HCT116 (cell line): Measurements from ENCODE around the gene FREY1. TPM values are rescaled to one million over a fixed set of nuclear protein-coding genes. Genes with fewer than 3 reads are reported as not detected.
A peak's percentile ranks its signal among the peaks of the same experiment; 100 is the strongest.

Experiments
- ATAC-seq: fragments of 200-7000 bp; cut with Tn5 transposase; 2 replicates; pipeline ENCODE4 v1.9.1; 2020; ENCODE audit warnings: mild to moderate bottlenecking, moderate library complexity
- BruUV-seq: library from RNA; stranded (reverse); fragments of 400-500 nt; replicated peaks from 2 replicates; lab custom pipeline; 2021; lab: Mats Ljungman, UMichigan
- CTCF ChIA-PET: fragments of 300-600 bp; sonication (Branson Sonifier 250); formaldehyde crosslinking; loops from one replicate; lab custom pipeline; 2021; ENCODE audit warnings: antibody characterized with exemption; lab: Charles Lee
- POLR2A ChIA-PET: fragments of 300-600, 350-600 bp; sonication (Branson Sonifier 250); formaldehyde crosslinking; loops from one replicate; lab custom pipeline; 2021; ENCODE audit warnings: antibody characterized with exemption; lab: Charles Lee
- RAD21 ChIA-PET, 2 experiments: fragments of 300-600 bp; sonication (Branson Sonifier 250); formaldehyde crosslinking; loops; one replicate each; lab custom pipeline; 2023; ENCODE audit warnings: low total read pairs in 2 of 2; ENCODE audit not compliant: uncharacterized antibody in 2 of 2, unreplicated experiment in 2 of 2, low non-redundant PET in 1 of 2; lab: Charles Lee
- DNase-seq: peaks from one replicate; pipeline ENCODE4 v3.0.0-alpha.2; 2010; ENCODE audit warnings: low read depth, low spot score
- H2AFZ ChIP-seq: fragments of 200-600 bp; shearing (Covaris generic), sonication (generic); 2 replicates; pipeline ENCODE4 v1.6.1; 2017; ENCODE audit warnings: low read depth, mixed run types, mixed read lengths, antibody characterized with exemption, low read length; ENCODE audit not compliant: poor library complexity, severe bottlenecking
- H3K27ac ChIP-seq: 2 replicates; pipeline ENCODE4 v1.5.1; 2012; ENCODE audit warnings: low read depth, low read length
- H3K27me3 ChIP-seq: fragments of 200-600 bp; sonication (generic); 2 replicates; pipeline ENCODE4 v1.6.1; 2016; ENCODE audit warnings: mixed run types, low read length, mixed read lengths; ENCODE audit not compliant: insufficient read depth
- H3K36me3 ChIP-seq, 2 experiments: fragments of 200-500 bp in 1 of 2; fragments of 200-600 bp in 1 of 2; sonication (Bioruptor generic) in 1 of 2; sonication (generic) in 1 of 2; 2 replicates each; pipeline versions ENCODE4 v1.5.1 to v1.6.1; 2014 to 2016; ENCODE audit warnings: low read length in 2 of 2, inconsistent platforms in 1 of 2, mixed read lengths in 1 of 2, mixed run types in 1 of 2; ENCODE audit not compliant: insufficient read depth in 2 of 2, control insufficient read depth in 1 of 2
- H3K4me1 ChIP-seq, 2 experiments: fragments of 200-600 bp in 1 of 2; sonication (generic) in 1 of 2; 2 replicates each; pipeline versions ENCODE4 v1.5.1 to v1.6.1; 2012 to 2017; ENCODE audit warnings: low read length in 2 of 2, inconsistent platforms in 1 of 2, mild to moderate bottlenecking in 1 of 2, mixed read lengths in 1 of 2, mixed run types in 1 of 2, moderate library complexity in 1 of 2; ENCODE audit not compliant: insufficient read depth in 2 of 2, control insufficient read depth in 1 of 2
- H3K4me2 ChIP-seq: fragments of 200-600 bp; sonication (generic); 2 replicates; pipeline ENCODE4 v1.6.1; 2017; ENCODE audit warnings: mixed run types, low read length, mixed read lengths
- H3K4me3 ChIP-seq, 2 experiments: fragments of 200-600 bp in 1 of 2; sonication (generic) in 1 of 2; replicated peaks in 1 of 2; 2 replicates each; pipeline ENCODE4 v1.5.1; 2011 to 2016; ENCODE audit warnings: low read length in 2 of 2, control low read depth in 1 of 2, low read depth in 1 of 2, mild to moderate bottlenecking in 1 of 2, mixed read lengths in 1 of 2, mixed run types in 1 of 2
- H3K79me2 ChIP-seq: fragments of 200-600 bp; sonication (generic); 2 replicates; pipeline ENCODE4 v1.6.1; 2017; ENCODE audit warnings: mild to moderate bottlenecking, mixed run types, low read length, moderate library complexity, mixed read lengths; ENCODE audit not compliant: insufficient read depth
- H3K9ac ChIP-seq: fragments of 200-600 bp; sonication (generic); 2 replicates; pipeline ENCODE4 v1.6.1; 2016; ENCODE audit warnings: low read length, mixed read lengths
- H3K9me2 ChIP-seq: fragments of 200-600 bp; sonication (generic), shearing (Covaris generic); 2 replicates; pipeline ENCODE4 v1.6.1; 2017; ENCODE audit warnings: mixed run types, mild to moderate bottlenecking, moderate library complexity; ENCODE audit not compliant: insufficient read depth
- H3K9me3 ChIP-seq, 2 experiments: fragments of 200-500 bp in 1 of 2; fragments of 200-600 bp in 1 of 2; sonication (Bioruptor generic) in 1 of 2; sonication (generic) in 1 of 2; 2 replicates each; pipeline ENCODE4 v1.6.1; 2014 to 2017; ENCODE audit warnings: low read length in 2 of 2, mixed read lengths in 2 of 2, inconsistent platforms in 1 of 2, low read depth in 1 of 2, mild to moderate bottlenecking in 1 of 2, mixed run types in 1 of 2, moderate library complexity in 1 of 2; ENCODE audit not compliant: control insufficient read depth in 1 of 2, insufficient read depth in 1 of 2
- H4K20me1 ChIP-seq: fragments of 200-600 bp; sonication (generic), shearing (Covaris generic); 2 replicates; pipeline ENCODE4 v1.6.1; 2017; ENCODE audit warnings: mixed run types, mild to moderate bottlenecking, moderate library complexity; ENCODE audit not compliant: insufficient read depth
- CEBPB ChIP-seq: IDR thresholded peaks from 2 replicates; pipeline ENCODE4 v1.6.1; 2012; ENCODE audit warnings: low read depth
- ELF1 ChIP-seq: IDR thresholded peaks from 2 replicates; pipeline ENCODE4 v1.6.1; 2012; ENCODE audit warnings: low read depth, borderline replicate concordance
- EZH2phosphoT487 ChIP-seq: fragments of 200-600 bp; IDR thresholded peaks from 2 replicates; pipeline ENCODE4 v1.6.1; 2018; ENCODE audit warnings: antibody characterized with exemption, borderline replicate concordance
- FOSL1 ChIP-seq: IDR thresholded peaks from 2 replicates; pipeline ENCODE4 v1.6.1; 2012; ENCODE audit warnings: low read depth
- POLR2A ChIP-seq: IDR thresholded peaks from 2 replicates; pipeline ENCODE4 v1.7.0; 2011; ENCODE audit warnings: borderline replicate concordance; ENCODE audit not compliant: insufficient read depth, insufficient read length; ENCODE audit errors: extremely low read depth
- POLR2AphosphoS5 ChIP-seq: IDR thresholded peaks from 2 replicates; pipeline ENCODE4 v1.6.1; 2011; ENCODE audit warnings: mild to moderate bottlenecking, low read depth, low read length, moderate library complexity
- RAD21 ChIP-seq: IDR thresholded peaks from 2 replicates; pipeline ENCODE4 v1.6.1; 2012; ENCODE audit warnings: low read depth, mild to moderate bottlenecking
- SIN3A ChIP-seq: IDR thresholded peaks from 2 replicates; pipeline ENCODE4 v1.6.1; 2012; ENCODE audit warnings: low read depth
- SP1 ChIP-seq: IDR thresholded peaks from 2 replicates; pipeline ENCODE4 v1.6.1; 2012; ENCODE audit warnings: low read depth
- TCF7L2 ChIP-seq: IDR thresholded peaks from 2 replicates; pipeline ENCODE4 v1.7.0; 2011; ENCODE audit warnings: borderline replicate concordance, inconsistent platforms; ENCODE audit not compliant: insufficient read depth, insufficient read length; ENCODE audit errors: extremely low read depth
- YY1 ChIP-seq: IDR thresholded peaks from 2 replicates; pipeline ENCODE4 v1.6.1; 2011; ENCODE audit warnings: low read length, low read depth, moderate library complexity, mild to moderate bottlenecking; ENCODE audit not compliant: insufficient replicate concordance; ENCODE audit errors: extremely low read depth
- ZBTB33 ChIP-seq: IDR thresholded peaks from 2 replicates; pipeline ENCODE4 v1.6.1; 2011; ENCODE audit warnings: mild to moderate bottlenecking, low read length, moderate library complexity; ENCODE audit not compliant: insufficient replicate concordance; ENCODE audit errors: extremely low read depth
- ZFX ChIP-seq: fragments of 450-650 bp; IDR thresholded peaks from 2 replicates; pipeline ENCODE4 v1.6.1; 2017
- intact Hi-C: fragments of 100-400 bp; cut with micrococcal nuclease; formaldehyde crosslinking; loops from 2 replicates; pipeline ENCODE4 v1.10.0; 2022
- total RNA-seq: library from RNA; stranded (reverse); gene quantifications from one replicate; pipeline ENCODE4 v1.2.1, GENCODE V29; 2021; ENCODE audit not compliant: unreplicated experiment

The FREY1 gene
- total RNA-seq, 1 experiment from 2014 or later: 0.96 TPM

- TF ChIP-seq RAD21 (no peak), POLR2AphosphoS5 (no peak), CEBPB (no peak), EZH2phosphoT487 (no peak), ELF1 (no peak), ZFX (no peak), TCF7L2 (no peak), SIN3A (no peak), YY1 (no peak), ZBTB33 (no peak), FOSL1 (no peak), POLR2A (no peak), SP1 (no peak)
- Histone ChIP-seq H3K9ac (no peak overlapping the region), H3K36me3 (no peaks in the 10 kb centered on the region), H3K27me3 (no peaks in the 10 kb centered on the region), H3K9me3 (no peaks in the 10 kb centered on the region), H3K79me2 (no peaks in the 10 kb centered on the region), H3K4me2 (peak overlapping the region; percentile 54), H2AFZ (no peak overlapping the region), H4K20me1 (no peaks in the 10 kb centered on the region), H3K4me3 (peak overlapping the region; percentile 16 to 33; a peak in 3 of 4 replicates), H3K27ac (no peak overlapping the region), H3K4me1 (peaks cover 8 to 16% of the 10 kb centered on the region in 2 experiments; a peak in 3 of 4 replicates), H3K9me2 (no peaks in the 10 kb centered on the region)
- no peak for DNase-seq
- RAD21 ChIA-PET: no interaction called here
- BruUV-seq: no TSS peak
- ATAC-seq: no peak
- intact Hi-C loops: no loop called here
- POLR2A ChIA-PET: no interaction called here
- CTCF ChIA-PET: no interaction called here
These were observed 20.9 kb downstream of the FREY1 start for GRCh38 chr11:45885921-45886721.
